HepG2 (cell line): ENCODE data around the gene ABCA2. TPM values are rescaled to one million over a fixed set of nuclear protein-coding genes. Genes with fewer than 3 reads are reported as not detected.

Source experiments
- ATF4 ChIP-seq, 2 experiments: fragments of 450-650 bp in 1 of 2; sonication (generic) in 1 of 2; formaldehyde crosslinking; IDR thresholded peaks; 2 replicates each; pipeline versions ENCODE4 v1.5.0 to v1.8.0; 2020 to 2022; ENCODE audit warnings: mild to moderate bottlenecking in 1 of 2, missing genetic modification reagents in 1 of 2
- FOXO4 ChIP-seq: sonication (generic); formaldehyde crosslinking; conservative IDR thresholded peaks from 2 replicates; pipeline ENCODE4 v1.8.1; 2023; ENCODE audit warnings: missing genetic modification reagents
- GTF3A ChIP-seq: sonication (generic); formaldehyde crosslinking; conservative IDR thresholded peaks from 2 replicates; pipeline ENCODE4 v1.4.0; 2020; ENCODE audit warnings: mild to moderate bottlenecking, missing genetic modification reagents
- HDAC1 ChIP-seq: sonication (generic); formaldehyde crosslinking; IDR thresholded peaks from 2 replicates; pipeline ENCODE4 v1.5.1; 2020; ENCODE audit warnings: mild to moderate bottlenecking, missing genetic modification reagents
- HNF1B ChIP-seq: sonication (generic); formaldehyde crosslinking; IDR thresholded peaks from 2 replicates; pipeline ENCODE4 v1.5.1; 2020; ENCODE audit warnings: mild to moderate bottlenecking, moderate library complexity, missing genetic modification reagents
- JARID2 ChIP-seq: sonication (generic); formaldehyde crosslinking; IDR thresholded peaks from 2 replicates; pipeline ENCODE4 v1.8.1; 2023; ENCODE audit warnings: missing genetic modification reagents, inconsistent platforms; ENCODE audit not compliant: insufficient replicate concordance
- MAFG ChIP-seq: sonication (generic); formaldehyde crosslinking; IDR thresholded peaks from 2 replicates; pipeline ENCODE4 v1.5.1; 2020; ENCODE audit warnings: mild to moderate bottlenecking, missing genetic modification reagents
- PCBP2 ChIP-seq: fragments of 200-400 bp; formaldehyde crosslinking; optimal IDR thresholded peaks from 2 replicates; pipeline ENCODE3; 2018; ENCODE audit warnings: low read length, low read depth; ENCODE audit not compliant: poor library complexity, severe bottlenecking
- POGZ ChIP-seq: sonication (generic); formaldehyde crosslinking; IDR thresholded peaks from 2 replicates; pipeline ENCODE4 v1.4.0; 2020; ENCODE audit warnings: mild to moderate bottlenecking, missing genetic modification reagents
- STAG1 ChIP-seq: sonication (generic); formaldehyde crosslinking; IDR thresholded peaks from 2 replicates; pipeline ENCODE4 v1.4.0; 2020; ENCODE audit warnings: missing genetic modification reagents
- TOPORS ChIP-seq: sonication (generic); formaldehyde crosslinking; IDR thresholded peaks from 2 replicates; pipeline ENCODE4 v1.8.0; 2023; ENCODE audit warnings: mild to moderate bottlenecking, missing genetic modification reagents
- ZBED4 ChIP-seq: sonication (generic); formaldehyde crosslinking; IDR thresholded peaks from 2 replicates; pipeline ENCODE4 v1.4.0; 2020; ENCODE audit warnings: missing genetic modification reagents, borderline replicate concordance
- ZBTB33 ChIP-seq: sonication (generic); formaldehyde crosslinking; IDR thresholded peaks from 2 replicates; pipeline ENCODE4 v1.4.0; 2020; ENCODE audit warnings: missing genetic modification reagents
- ZFP82 ChIP-seq: sonication (generic); formaldehyde crosslinking; IDR thresholded peaks from 2 replicates; pipeline ENCODE4 v1.5.1; 2020; ENCODE audit warnings: mild to moderate bottlenecking, missing genetic modification reagents, borderline replicate concordance
- ZNF124 ChIP-seq: sonication (generic); formaldehyde crosslinking; IDR thresholded peaks from 2 replicates; pipeline ENCODE4 v1.4.0; 2020; ENCODE audit warnings: missing genetic modification reagents
- ZNF224 ChIP-seq: sonication (generic); formaldehyde crosslinking; IDR thresholded peaks from 2 replicates; pipeline ENCODE4 v1.5.0; 2020; ENCODE audit warnings: mild to moderate bottlenecking, missing genetic modification reagents
- ZNF605 ChIP-seq: sonication (generic); formaldehyde crosslinking; IDR thresholded peaks from 2 replicates; pipeline ENCODE4 v1.8.0; 2022; ENCODE audit warnings: mild to moderate bottlenecking, missing genetic modification reagents
- ZNF776 ChIP-seq: sonication (generic); formaldehyde crosslinking; IDR thresholded peaks from 2 replicates; pipeline ENCODE4 v1.4.0; 2020; ENCODE audit warnings: mild to moderate bottlenecking, missing genetic modification reagents
- polyA plus RNA-seq, 8 experiments: library from polyadenylated mRNA; depleted of rRNA in 3 of 8; stranded (reverse) in 7 of 8; unstranded in 1 of 8; fragments of >200 nt; fragmentation: Illumina TruSeq in 4 of 8; extraction: Trizol in 4 of 8; gene quantifications; 2 replicates each; pipeline versions ENCODE4 v1.2.1 to v1.2.3, GENCODE V29; 2011 to 2016; ENCODE audit warnings: low read depth in 4 of 8, missing spikeins in 1 of 8, mixed read lengths in 1 of 8; ENCODE audit not compliant: insufficient read depth in 1 of 8
- total RNA-seq, 5 experiments: library from RNA; depleted of rRNA; stranded (reverse); fragments of >200 nt; fragmentation: Illumina TruSeq; extraction: Trizol; gene quantifications; 2 replicates each; pipeline ENCODE4 v1.2.3, GENCODE V29; 2016; ENCODE audit warnings: low read depth in 1 of 5

Gene ABCA2
- total and polyA plus RNA-seq, 2 of the 13 experiments (the other 11 are each of a cell fraction or from before 2014, with no cell fraction given) = 2.9 to 19.2 TPM

- TF ChIP-seq ZBED4 (CRISPR knock-in tag) (no peak), STAG1 (CRISPR knock-in tag) (no peak), ZNF605 (CRISPR knock-in tag) (no peak; the same call in none of the 2 replicates), MAFG (CRISPR knock-in tag) (no peak), JARID2 (CRISPR knock-in tag) (no peak), HDAC1 (no peak; the same call in 1 of the 2 replicates), GTF3A (CRISPR knock-in tag) (no peak), ZBTB33 (CRISPR knock-in tag) (no peak), ZNF124 (CRISPR knock-in tag) (no peak), ATF4 (CRISPR knock-in tag; IDR thresholded peaks at IDR 0.05) (no peak), ZNF776 (no peak), FOXO4 (CRISPR knock-in tag) (0 out of 2 replicates have a peak, but pooled peaks have one; percentile 75), ZNF224 (no peak), PCBP2 (no peak), ZFP82 (CRISPR knock-in tag) (no peak), POGZ (no peak), TOPORS (CRISPR knock-in tag) (no peak), HNF1B (CRISPR knock-in tag) (no peak)
Measured at GRCh38 chr9:137068539-137069507, 40.8 kb upstream of the ABCA2 start (continued).
